Keratinocyte (primary cell): Measurements from ENCODE around the gene KASH5.

ENCODE experiments used
- CTCF ChIP-seq, 3 experiments: IDR thresholded peaks in 1 of 3; conservative IDR thresholded peaks in 1 of 3; optimal IDR thresholded peaks in 1 of 3; 2 replicates in 2 of 3; 3 replicates in 1 of 3; pipeline versions ENCODE3 to v1.5.1; 2011; ENCODE audit warnings: low read length in 3 of 3, mild to moderate bottlenecking in 3 of 3, moderate library complexity in 2 of 3, control low read depth in 1 of 3, inconsistent platforms in 1 of 3; ENCODE audit not compliant: insufficient read depth in 2 of 3; ENCODE audit errors: extremely low read depth in 1 of 3
- EZH2 ChIP-seq: IDR thresholded peaks from one replicate; pipeline ENCODE4 v1.6.1; 2012; ENCODE audit warnings: inconsistent platforms, mild to moderate bottlenecking, low read length, moderate library complexity

GRCh38 chr19:49414256-49414655, 26.2 kb downstream of the KASH5 start:
- no peak for TF ChIP-seq CTCF (optimal IDR thresholded peaks at IDR 0.05 in 1 of 3, IDR thresholded peaks at IDR 0.05 in 1 of 3, conservative IDR thresholded peaks at IDR 0.05 in 1 of 3; ENCODE audit: extremely low read depth in 1 of 3, insufficient read depth in 2 of 3, low read length in 3 of 3)
- no peak for TF ChIP-seq EZH2
